HG03378 (cell line): ENCODE measurements around the gene SELENOI.
"Not testable (repeated sequence)": the region's sequence is repeated elsewhere in the genome, so short reads cannot be mapped to it uniquely, and the experiment has no call there.

ENCODE experiments used
- ATAC-seq: cut with Tn5 transposase; IDR thresholded peaks from one replicate; pipeline ENCODE4 v1.9.1; 2021; ENCODE audit warnings: mild to moderate bottlenecking, moderate library complexity; ENCODE audit not compliant: unreplicated experiment

Gene SELENOI

GRCh38 chr2:26326514-26326913, 19.4 kb upstream of the SELENOI start:
- ATAC-seq = no peak

GRCh38 chr2:26327291-26328272, 18.4 kb upstream of the SELENOI start:
- no peak for ATAC-seq

DNA sequence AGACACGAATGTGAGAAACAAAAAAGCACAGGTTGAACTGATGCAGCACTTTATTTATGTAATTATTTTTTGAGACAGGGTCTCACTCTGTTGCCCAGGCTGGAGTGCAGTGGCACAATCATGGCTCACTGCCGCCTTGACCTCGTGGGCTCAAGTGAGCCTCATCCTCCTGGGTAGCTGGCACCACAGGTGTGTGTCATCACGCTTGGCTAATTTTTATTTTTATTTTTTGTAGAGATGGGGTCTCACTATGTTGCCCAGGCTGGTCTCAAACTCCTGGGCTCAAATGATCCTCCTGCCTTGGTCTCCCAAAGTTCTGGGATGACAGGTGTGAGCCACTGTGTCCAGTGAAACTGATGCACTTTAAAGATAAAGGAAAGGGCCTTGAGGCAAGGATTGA, 16.9 kb upstream of the SELENOI start:
- not testable (repeated sequence) for ATAC-seq

DNA sequence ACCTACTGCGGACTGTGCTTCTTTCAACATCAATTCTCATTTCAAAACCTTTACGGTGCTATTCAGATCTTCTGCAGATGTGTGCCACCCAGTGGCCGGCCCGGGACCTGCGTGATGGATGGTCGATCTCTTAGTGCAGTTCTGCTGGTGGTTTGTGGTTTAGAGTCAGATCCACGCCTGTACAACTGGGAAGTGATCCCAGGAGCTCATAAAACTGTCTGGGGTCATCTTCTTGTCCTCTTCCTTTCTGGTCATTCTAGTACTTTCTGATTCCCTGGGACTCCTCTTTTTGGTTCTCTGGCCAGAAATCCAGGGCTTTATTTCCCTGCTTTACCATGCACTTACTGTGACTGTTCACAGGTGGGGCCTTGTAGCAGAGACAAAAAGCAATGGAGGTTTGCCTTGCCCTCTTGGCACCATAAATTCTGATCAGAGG, 15.8 kb upstream of the SELENOI start:
- no peak for ATAC-seq

- no peak for ATAC-seq
Measured at GRCh38 chr2:26330604-26331003, 15.3 kb upstream of the SELENOI start.

GRCh38 chr2:26331321-26331720, 14.6 kb upstream of the SELENOI start:
- not testable (repeated sequence) for ATAC-seq

GRCh38 chr2:26333293-26333692, 12.7 kb upstream of the SELENOI start:
- ATAC-seq = no peak

GRCh38 chr2:26335231-26335630, 10.7 kb upstream of the SELENOI start:
- no peak for ATAC-seq

DNA sequence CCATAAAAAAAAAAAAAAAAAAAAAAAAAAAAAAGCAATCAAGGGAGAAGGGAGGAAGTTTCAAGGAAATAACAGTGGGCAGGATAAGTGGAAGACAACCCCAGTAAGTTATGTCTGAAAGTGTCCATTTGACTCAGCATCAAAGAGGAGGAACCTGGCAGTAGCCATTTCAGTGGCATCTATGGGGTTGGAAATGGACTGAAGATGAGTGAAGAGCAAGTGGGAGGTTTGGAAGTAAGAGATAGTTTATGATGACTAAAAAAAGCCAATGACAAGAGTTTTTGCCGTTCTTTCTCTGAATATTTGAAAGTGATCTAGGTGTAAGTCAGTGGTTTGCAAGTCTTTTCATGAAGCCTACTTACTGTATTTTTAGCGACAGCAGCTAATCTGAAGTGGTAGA, 9.2 kb upstream of the SELENOI start:
- no peak for ATAC-seq

DNA sequence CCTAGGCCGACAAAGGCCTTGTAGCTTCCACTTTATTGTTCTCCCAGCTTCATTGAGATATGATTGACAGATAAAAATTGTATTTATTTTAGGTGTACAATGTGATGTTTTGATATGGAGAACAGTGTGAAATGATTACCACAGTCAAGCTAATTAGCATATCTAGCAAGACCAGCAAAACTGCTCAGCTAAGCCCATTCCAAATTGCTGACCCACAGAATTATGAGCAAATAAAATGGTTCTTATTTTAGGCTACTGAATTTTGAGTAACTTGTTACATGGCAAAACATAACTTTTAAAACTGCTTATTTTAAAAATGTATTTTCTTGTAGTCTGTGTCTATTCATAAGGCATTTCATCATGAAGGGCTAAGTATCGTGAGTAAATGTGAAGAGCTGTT, 8.6 kb upstream of the SELENOI start:
- ATAC-seq = no peak

DNA sequence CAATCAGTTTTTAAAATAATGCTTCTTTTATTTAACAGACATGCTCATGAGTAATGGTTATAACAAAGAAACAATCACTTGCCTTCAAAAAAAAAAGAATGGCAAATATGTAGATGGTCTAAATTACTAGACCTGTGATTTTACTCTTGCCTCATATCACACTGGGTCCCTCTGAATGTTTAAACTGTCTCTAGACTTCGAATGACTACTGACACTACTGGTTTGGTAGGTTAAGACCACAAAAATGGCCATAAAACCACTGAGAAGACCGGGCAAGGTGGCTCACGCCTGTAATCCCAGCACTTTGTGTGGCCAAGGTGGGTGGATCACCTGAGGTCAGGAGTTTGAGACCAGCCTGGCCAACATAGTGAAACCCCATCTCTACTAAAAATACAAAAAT, 5.1 kb upstream of the SELENOI start:
- ATAC-seq = no peak

- no peak for ATAC-seq
Measured at GRCh38 chr2:26344581-26345282, 1.2 kb upstream of the SELENOI start.

DNA sequence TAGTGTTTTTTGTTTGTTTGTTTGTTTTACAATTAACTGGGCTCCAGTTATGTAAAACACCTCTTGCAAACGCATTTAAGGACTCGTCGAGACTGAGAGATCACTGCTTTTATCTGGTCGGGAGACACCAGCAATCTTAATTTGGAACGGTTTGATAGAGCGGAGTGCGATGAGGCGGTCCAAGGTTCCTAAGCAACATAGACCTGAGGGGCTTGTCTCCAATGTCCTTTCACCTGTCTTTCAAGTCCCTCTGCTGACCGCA, 729 bp upstream of the SELENOI start:
- no peak for ATAC-seq

DNA sequence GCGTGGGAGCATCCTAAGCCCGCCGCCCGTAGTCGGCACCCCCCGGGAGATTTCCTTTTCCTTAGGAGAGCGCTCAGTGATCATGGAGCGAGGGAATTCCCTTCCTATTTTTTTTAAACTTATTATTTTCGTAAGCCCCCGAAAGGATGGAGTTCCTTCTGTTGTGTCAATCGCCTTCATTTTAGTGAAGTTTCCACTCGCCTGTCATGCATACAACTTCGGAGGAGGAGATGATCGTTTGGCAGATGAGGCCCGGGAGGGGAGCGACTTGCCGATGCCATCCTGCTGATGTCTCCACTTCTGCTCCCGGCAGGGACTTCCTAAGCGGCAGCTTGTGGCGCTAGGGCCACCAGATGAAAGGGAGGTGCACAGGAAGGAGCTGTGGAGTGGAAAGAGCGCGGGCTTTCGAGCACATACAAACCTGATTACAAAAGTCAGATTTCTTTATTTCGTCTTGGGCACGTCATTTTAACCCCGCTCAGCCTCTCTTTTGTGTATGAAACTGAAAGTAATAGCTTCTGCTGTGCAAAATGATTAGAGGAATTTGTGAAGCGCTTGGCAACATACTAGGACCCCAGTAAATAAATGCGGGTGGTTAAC, 611 bp downstream of the SELENOI start, which contains the start of gene ADGRF3:
ADGRF3 (minus strand) TSS at position 336 of the 600 bp plus-strand sequence. CDS start 555 bp downstream, outside the sequence.
- ATAC-seq = no peak

GRCh38 chr2:26347286-26347865, 1.4 kb downstream of the SELENOI start:
- ATAC-seq = no peak

DNA sequence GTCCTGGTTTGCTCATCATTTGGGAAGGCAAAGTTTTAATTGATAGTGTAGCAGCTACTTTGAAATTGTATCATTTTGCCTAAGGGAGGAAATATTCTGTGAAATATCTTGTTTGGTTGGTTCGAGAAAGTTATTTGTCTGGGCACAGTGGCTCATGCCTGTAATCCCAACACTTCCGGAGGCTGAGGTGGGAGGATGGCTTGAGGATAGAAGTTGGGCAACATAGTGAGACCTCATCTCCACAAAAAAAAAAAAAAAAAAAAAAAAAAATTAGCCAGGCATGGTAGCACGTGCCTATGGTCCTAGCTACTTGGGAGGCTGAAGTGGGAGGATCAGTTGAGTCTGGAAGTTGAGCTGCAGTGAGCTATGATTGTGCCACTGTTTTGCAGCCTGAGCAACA, 3.7 kb downstream of the SELENOI start:
- ATAC-seq = no peak

- ATAC-seq = no peak
Measured at GRCh38 chr2:26351375-26352090, 5.6 kb downstream of the SELENOI start.

DNA sequence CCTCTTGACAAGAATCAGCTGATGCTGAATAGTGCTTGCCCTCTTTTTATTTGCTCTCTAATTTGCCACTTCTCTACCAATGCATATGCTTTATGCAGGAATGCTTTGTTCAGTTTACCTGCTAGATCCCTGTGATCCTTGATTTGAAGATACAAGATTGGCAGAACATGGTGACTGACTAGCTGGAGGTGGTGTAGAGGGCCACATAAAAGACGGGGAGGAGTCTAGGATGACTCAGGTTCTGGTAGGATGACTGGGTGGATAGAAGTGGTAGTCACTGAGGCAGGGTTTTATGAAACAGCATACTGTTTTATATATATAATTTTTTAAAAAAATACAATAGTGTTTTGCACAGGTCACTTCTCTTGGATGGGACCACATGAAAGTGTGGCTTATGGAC, 6.9 kb downstream of the SELENOI start:
- ATAC-seq = no peak

DNA sequence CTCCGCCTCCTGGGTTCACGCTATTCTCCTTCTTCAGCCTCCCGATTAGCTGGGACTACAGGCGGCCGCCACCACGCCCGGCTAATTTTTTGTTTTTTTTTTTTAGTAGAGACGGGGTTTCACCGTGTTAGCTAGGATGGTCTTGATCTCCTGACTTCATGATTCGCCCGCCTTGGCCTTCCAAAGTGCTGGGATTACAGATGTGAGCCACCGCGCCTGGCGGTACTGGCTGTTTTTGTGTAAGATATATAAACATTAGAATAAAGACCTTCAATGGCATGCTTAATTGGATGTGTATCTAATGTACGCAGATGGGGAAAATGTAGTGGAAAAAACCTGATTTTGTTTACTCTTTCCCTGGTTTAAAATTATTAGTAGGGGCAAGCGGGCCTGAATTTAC, 8.5 kb downstream of the SELENOI start:
- not testable (repeated sequence) for ATAC-seq
